PC-9 (cell line): ENCODE results near the gene ITGA3. TPM values are rescaled to one million over a fixed set of nuclear protein-coding genes. Genes with fewer than 3 reads are reported as not detected.

Experiments
- BruUV-seq: library from RNA; stranded (reverse); fragments of 400-500 nt; replicated peaks from 2 replicates; lab custom pipeline; 2021; lab: Mats Ljungman, UMichigan
- CTCF ChIA-PET: fragments of 300-600 bp; sonication (Branson Sonifier 250); formaldehyde crosslinking; loops from one replicate; lab custom pipeline; 2022; ENCODE audit warnings: antibody characterized with exemption; lab: Charles Lee
- POLR2A ChIA-PET: fragments of 300-600 bp; sonication (Branson Sonifier 250); formaldehyde crosslinking; loops from one replicate; lab custom pipeline; 2022; ENCODE audit warnings: antibody characterized with exemption; ENCODE audit not compliant: unreplicated experiment; lab: Charles Lee
- DNase-seq, 2 experiments: peaks; one replicate each; pipeline versions ENCODE4 v3.0.0 to v3.0.0-alpha.2; 2015 to 2022; ENCODE audit warnings: mixed read lengths in 1 of 2
- H2AFZ ChIP-seq: fragments of 200-600 bp; sonication (generic); 2 replicates; pipeline ENCODE4 v1.8.1; 2017; ENCODE audit warnings: antibody characterized with exemption
- H3F3A ChIP-seq: fragments of 200-600 bp; sonication (generic); 2 replicates; pipeline ENCODE4 v1.8.1; 2017; ENCODE audit warnings: antibody characterized with exemption, mild to moderate bottlenecking, low read depth; ENCODE audit not compliant: insufficient read depth
- H3K27ac ChIP-seq: fragments of 200-600 bp; sonication (generic); 2 replicates; pipeline ENCODE4 v1.6.1; 2016; ENCODE audit warnings: mixed run types
- H3K27me3 ChIP-seq: fragments of 200-600 bp; sonication (generic); 2 replicates; pipeline ENCODE4 v1.6.1; 2016; ENCODE audit warnings: low read depth, mixed run types; ENCODE audit not compliant: insufficient read depth
- H3K36me3 ChIP-seq: fragments of 200-600 bp; sonication (generic); 2 replicates; pipeline ENCODE4 v1.6.1; 2016; ENCODE audit warnings: low read depth, mixed run types
- H3K4me1 ChIP-seq: fragments of 200-600 bp; sonication (generic); replicated peaks from 2 replicates; pipeline ENCODE4 v1.6.1; 2016; ENCODE audit warnings: mixed run types; ENCODE audit not compliant: insufficient read depth
- H3K4me2 ChIP-seq: fragments of 200-600 bp; sonication (generic); 2 replicates; pipeline ENCODE4 v1.6.1; 2017; ENCODE audit warnings: mixed run types
- H3K4me3 ChIP-seq: fragments of 200-600 bp; sonication (generic); 2 replicates; pipeline ENCODE4 v1.6.1; 2016; ENCODE audit warnings: mixed run types
- H3K79me2 ChIP-seq: fragments of 200-600 bp; sonication (generic); 2 replicates; pipeline ENCODE4 v1.6.1; 2017; ENCODE audit warnings: low read depth, mixed run types
- H3K9me2 ChIP-seq: fragments of 200-600 bp; sonication (generic); 2 replicates; pipeline ENCODE4 v1.8.1; 2017; ENCODE audit warnings: mild to moderate bottlenecking; ENCODE audit not compliant: insufficient read depth
- H3K9me3 ChIP-seq: fragments of 200-600 bp; sonication (generic); 2 replicates; pipeline ENCODE4 v1.8.1; 2016; ENCODE audit warnings: low read depth; ENCODE audit not compliant: insufficient read depth
- H4K20me1 ChIP-seq: fragments of 200-600 bp; sonication (generic); 2 replicates; pipeline ENCODE4 v1.8.1; 2017; ENCODE audit not compliant: insufficient read depth
- EZH2 ChIP-seq: fragments of 200-600 bp; sonication (generic); IDR thresholded peaks from 2 replicates; pipeline ENCODE4 v1.8.0; 2017; ENCODE audit warnings: antibody characterized with exemption, low read depth
- intact Hi-C: fragments of 100-400 bp; cut with micrococcal nuclease; formaldehyde crosslinking; loops from one replicate; pipeline ENCODE4 v1.10.0; 2022; ENCODE audit not compliant: unreplicated experiment
- total RNA-seq: library from RNA; stranded (reverse); gene quantifications from 2 replicates; pipeline ENCODE4 v1.2.3, GENCODE V29; 2021
- TF ChIP-seq, protein P1 (sequence below): fragments of 200-600 bp; sonication (generic); conservative IDR thresholded peaks from 2 replicates; pipeline ENCODE4 v1.6.1; 2017; ENCODE audit warnings: mixed run types, antibody characterized with exemption, mild to moderate bottlenecking, moderate library complexity

ITGA3 gene
- total RNA-seq, 1 experiment from 2014 or later = 291 TPM

GRCh38 chr17:50100921-50101345, 45.0 kb downstream of the ITGA3 start:
- no peaks in the 10 kb centered on the region for H3K9me3 ChIP-seq
- H3K36me3 ChIP-seq = no peaks in the 10 kb centered on the region
- H3F3A ChIP-seq = peaks cover 34% of the 10 kb centered on the region
- no peak overlapping the region for H2AFZ ChIP-seq
- POLR2A ChIA-PET = interaction anchor here (0.6 kb wide), 1 partner anchor 192 kb away, joined by 9 read pairs; no protein-coding TSS in a partner anchor
- TF ChIP-seq, protein P1, sequence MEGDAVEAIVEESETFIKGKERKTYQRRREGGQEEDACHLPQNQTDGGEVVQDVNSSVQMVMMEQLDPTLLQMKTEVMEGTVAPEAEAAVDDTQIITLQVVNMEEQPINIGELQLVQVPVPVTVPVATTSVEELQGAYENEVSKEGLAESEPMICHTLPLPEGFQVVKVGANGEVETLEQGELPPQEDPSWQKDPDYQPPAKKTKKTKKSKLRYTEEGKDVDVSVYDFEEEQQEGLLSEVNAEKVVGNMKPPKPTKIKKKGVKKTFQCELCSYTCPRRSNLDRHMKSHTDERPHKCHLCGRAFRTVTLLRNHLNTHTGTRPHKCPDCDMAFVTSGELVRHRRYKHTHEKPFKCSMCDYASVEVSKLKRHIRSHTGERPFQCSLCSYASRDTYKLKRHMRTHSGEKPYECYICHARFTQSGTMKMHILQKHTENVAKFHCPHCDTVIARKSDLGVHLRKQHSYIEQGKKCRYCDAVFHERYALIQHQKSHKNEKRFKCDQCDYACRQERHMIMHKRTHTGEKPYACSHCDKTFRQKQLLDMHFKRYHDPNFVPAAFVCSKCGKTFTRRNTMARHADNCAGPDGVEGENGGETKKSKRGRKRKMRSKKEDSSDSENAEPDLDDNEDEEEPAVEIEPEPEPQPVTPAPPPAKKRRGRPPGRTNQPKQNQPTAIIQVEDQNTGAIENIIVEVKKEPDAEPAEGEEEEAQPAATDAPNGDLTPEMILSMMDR = no peak
- TF ChIP-seq EZH2 = no peak
- no peaks in the 10 kb centered on the region for H3K27me3 ChIP-seq
- peak overlapping the region; percentile 61 for H3K4me2 ChIP-seq
- BruUV-seq = no TSS peak
- CTCF ChIA-PET = no interaction called here
- peaks cover 5% of the 10 kb centered on the region; the same call in 1 of the 2 replicates for H3K79me2 ChIP-seq
- H3K27ac ChIP-seq = no peak overlapping the region
- intact Hi-C loops = no loop called here
- no peak overlapping the region for H3K4me3 ChIP-seq
- no peaks in the 10 kb centered on the region for H3K9me2 ChIP-seq
- peaks cover 39% of the 10 kb centered on the region for H3K4me1 ChIP-seq
- DNase-seq = peak in 1 of 2 experiments; percentile 54
- H4K20me1 ChIP-seq = peaks cover 6% of the 10 kb centered on the region; the same call in 1 of the 2 replicates

DNA sequence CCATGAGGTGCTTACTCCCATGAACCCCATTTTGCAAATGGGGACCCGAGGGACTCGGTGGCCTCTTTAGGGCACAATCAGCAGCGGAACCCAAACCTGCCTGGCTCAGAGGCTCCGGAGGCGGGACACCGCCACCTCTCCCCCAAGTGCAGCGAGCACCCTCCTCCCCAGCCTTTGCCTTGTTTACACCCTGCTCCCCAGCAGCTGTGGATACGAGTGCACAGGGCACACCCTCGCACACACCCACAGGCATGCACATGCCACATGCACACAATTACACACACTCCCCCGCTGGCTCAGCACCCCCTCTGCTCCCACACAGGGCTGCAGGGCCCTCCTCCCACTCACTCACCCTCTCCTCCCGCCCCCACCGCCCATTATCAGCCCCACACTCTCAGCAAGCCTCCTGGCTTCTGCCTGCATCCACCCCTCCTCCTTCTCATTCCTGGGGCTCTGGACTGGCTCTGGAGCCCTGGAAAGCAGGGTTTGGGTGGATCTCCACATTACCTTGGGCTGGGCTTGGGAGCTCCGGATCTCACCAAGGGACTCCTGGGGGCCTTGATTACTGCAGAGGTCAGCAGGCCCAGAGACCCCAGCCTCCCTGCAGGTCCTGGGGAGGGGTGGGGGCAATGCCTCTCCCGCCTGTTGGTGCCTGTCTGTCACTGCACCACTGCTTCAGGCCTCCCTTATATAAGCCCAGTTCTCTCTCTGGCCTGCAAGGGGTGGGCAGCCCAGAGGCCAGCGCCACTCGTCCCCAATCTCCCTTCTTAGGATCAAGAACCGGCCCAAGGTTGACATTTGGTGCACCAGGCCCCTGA, 45.6 kb downstream of the ITGA3 start:
- Histone ChIP-seq H3K27ac (no peak overlapping the region), H2AFZ (no peak overlapping the region), H3K27me3 (no peaks in the 10 kb centered on the region), H3K4me3 (no peak overlapping the region), H3K36me3 (no peaks in the 10 kb centered on the region), H3K4me2 (peak overlapping the region; percentile 61), H3F3A (peaks cover 34% of the 10 kb centered on the region), H3K79me2 (peaks cover 5% of the 10 kb centered on the region; the same call in 1 of the 2 replicates), H3K9me2 (no peaks in the 10 kb centered on the region), H3K4me1 (peaks cover 36% of the 10 kb centered on the region), H4K20me1 (peaks cover 6% of the 10 kb centered on the region; the same call in 1 of the 2 replicates), H3K9me3 (no peaks in the 10 kb centered on the region)
- intact Hi-C loops = no loop called here
- POLR2A ChIA-PET = interaction anchor here (0.6 kb wide), 1 partner anchor 193 kb away, joined by 9 read pairs; no protein-coding TSS in a partner anchor
- CTCF ChIA-PET = no interaction called here
- TF ChIP-seq EZH2 = no peak
- TF ChIP-seq, protein P1 = no peak
- BruUV-seq = no TSS peak
- peak in 1 of 2 experiments; percentile 52 for DNase-seq

DNA sequence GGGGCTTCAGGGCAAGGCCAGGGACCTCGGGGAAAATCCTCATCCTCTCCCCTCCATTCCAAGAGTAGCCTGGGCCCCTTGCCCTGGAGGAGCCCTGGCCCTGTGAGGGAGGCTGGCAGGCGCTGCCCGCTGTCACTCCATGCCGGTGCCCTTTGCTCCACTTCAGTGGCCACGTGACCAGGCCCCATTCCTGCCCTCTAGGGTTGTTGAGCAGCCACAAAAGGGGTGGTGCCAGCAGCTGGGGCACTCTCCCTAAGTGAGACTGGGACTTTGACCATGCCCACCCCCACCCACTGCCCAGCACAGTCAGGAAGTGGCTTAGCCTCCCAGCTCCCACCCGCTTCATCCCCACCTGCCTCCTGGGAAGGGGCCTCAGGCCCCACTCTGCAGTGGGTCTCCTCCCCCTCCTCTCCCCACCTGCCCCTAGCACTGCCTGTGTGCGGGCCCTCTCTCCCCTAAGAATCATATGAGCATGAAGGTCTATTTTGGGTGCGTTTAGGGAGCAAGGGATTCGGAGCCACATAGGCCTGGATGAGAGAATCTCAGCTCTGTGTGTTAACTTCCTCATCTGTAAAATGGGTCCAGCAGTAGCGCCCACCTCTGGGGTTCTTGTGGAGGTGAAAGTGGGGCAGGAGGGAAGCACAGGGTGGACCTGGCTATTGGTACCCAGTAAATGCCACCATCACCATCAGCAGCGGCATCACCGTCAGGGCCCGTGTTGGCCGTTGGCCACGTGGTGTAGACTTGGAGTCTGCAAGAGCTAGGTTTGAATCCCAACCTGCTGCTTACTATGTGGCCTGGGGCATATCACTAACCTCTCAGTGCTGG, 46.5 kb downstream of the ITGA3 start:
- no peak overlapping the region for H2AFZ ChIP-seq
- no peaks in the 10 kb centered on the region for H3K9me3 ChIP-seq
- no peaks in the 10 kb centered on the region for H3K27me3 ChIP-seq
- no TSS peak for BruUV-seq
- TF ChIP-seq EZH2 = no peak
- TF ChIP-seq, protein P1 = no peak
- no peak overlapping the region for H3K27ac ChIP-seq
- DNase-seq = peak; percentile 71 to 74
- ChIA-PET CTCF (interaction anchor here (0.5 to 1.3 kb wide), 3 partner anchors 12 to 307 kb away, joined by 4 to 5 read pairs (median 5); no protein-coding TSS in a partner anchor), POLR2A (interaction anchor here (0.6 kb wide), 1 partner anchor 606 kb away, joined by 5 read pairs; no protein-coding TSS in a partner anchor)
- no peaks in the 10 kb centered on the region for H3K9me2 ChIP-seq
- peaks cover 5% of the 10 kb centered on the region; the same call in 1 of the 2 replicates for H3K79me2 ChIP-seq
- H3F3A ChIP-seq = peaks cover 37% of the 10 kb centered on the region
- no peak overlapping the region for H3K4me3 ChIP-seq
- peak overlapping the region; percentile 61 for H3K4me2 ChIP-seq
- peaks cover 6% of the 10 kb centered on the region; the same call in 1 of the 2 replicates for H4K20me1 ChIP-seq
- intact Hi-C loops = no loop called here
- H3K4me1 ChIP-seq = peaks cover 42% of the 10 kb centered on the region
- H3K36me3 ChIP-seq = no peaks in the 10 kb centered on the region
